Measurements from ENCODE around the gene SLC22A1. TPM values are rescaled to one million over a fixed set of nuclear protein-coding genes. Genes with fewer than 3 reads are reported as not detected.

SLC22A1 gene
- total and polyA plus RNA-seq, 4 donors: 0.79 to 1,107 (median 439) TPM

- no peak overlapping the region for H3K4me3 ChIP-seq (ENCODE audit: low read depth in 1 of 3, low read length in 3 of 3)
- DNase-seq (ENCODE audit: low spot score): no peak
- peaks cover 0 to 2% (median 0%) of the 10 kb centered on the region in 4 donors for H3K4me1 ChIP-seq (ENCODE audit: control insufficient read depth in 4 of 4, insufficient read depth in 4 of 4, low read length in 3 of 4)
- H3K9me3 ChIP-seq (ENCODE audit: control insufficient read depth in 4 of 4, low read length in 3 of 4): no peaks in the 10 kb centered on the region
- H3K9ac ChIP-seq (ENCODE audit: low read depth in 1 of 2, low read length in 2 of 2): no peak overlapping the region
- TF ChIP-seq RAD21 (IDR thresholded peaks at IDR 0.05): no peak
- no peak for TF ChIP-seq FOXA2 (IDR thresholded peaks at IDR 0.05)
- no peak for TF ChIP-seq YY1 (IDR thresholded peaks at IDR 0.05)
- no peak for TF ChIP-seq MAX (IDR thresholded peaks at IDR 0.05)
- 38% methylated on average over 1 of the region's 1 CpG for WGBS
- H3K27ac ChIP-seq (ENCODE audit: low read depth in 1 of 2, low read length in 2 of 2): no peak overlapping the region
- H3K27me3 ChIP-seq (ENCODE audit: control insufficient read depth in 4 of 4, insufficient read depth in 4 of 4, low read length in 3 of 4): no peaks in the 10 kb centered on the region
- H3K36me3 ChIP-seq (ENCODE audit: control insufficient read depth in 4 of 4, insufficient read depth in 3 of 4, low read depth in 1 of 4, low read length in 3 of 4): no peaks in the 10 kb centered on the region
These were observed 83.1 kb downstream of the SLC22A1 start for GRCh38 chr6:160204710-160205109.

DNA sequence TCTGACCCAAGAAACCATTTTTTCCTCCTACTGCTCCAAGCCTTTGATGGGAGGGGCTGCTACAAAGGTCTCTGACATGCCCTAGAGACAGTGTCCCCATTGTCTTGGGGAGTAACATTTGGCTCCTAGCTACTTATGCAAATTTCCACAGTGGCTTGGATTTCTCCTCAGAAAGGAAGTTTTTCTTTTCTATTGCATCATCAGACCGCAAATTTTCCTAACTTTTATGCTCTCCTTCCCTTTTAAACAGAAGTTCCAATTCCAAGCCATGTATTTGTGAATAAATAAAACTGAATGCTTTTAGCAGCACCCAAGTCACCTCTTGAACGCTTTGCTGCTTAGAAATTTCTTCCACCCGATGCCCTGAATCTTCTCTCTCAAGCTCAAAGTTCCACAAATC is 86.0 kb downstream of the SLC22A1 start:
- no peak overlapping the region for H3K4me3 ChIP-seq (ENCODE audit: low read depth in 1 of 3, low read length in 3 of 3)
- no peak for DNase-seq (ENCODE audit: low spot score)
- H3K9me3 ChIP-seq (ENCODE audit: control insufficient read depth in 4 of 4, low read length in 3 of 4): no peaks in the 10 kb centered on the region
- H3K36me3 ChIP-seq (ENCODE audit: control insufficient read depth in 4 of 4, insufficient read depth in 3 of 4, low read depth in 1 of 4, low read length in 3 of 4): no peaks in the 10 kb centered on the region
- 89% methylated on average over 3 of the region's 3 CpGs for WGBS
- H3K27me3 ChIP-seq (ENCODE audit: control insufficient read depth in 4 of 4, insufficient read depth in 4 of 4, low read length in 3 of 4): no peaks in the 10 kb centered on the region
- H3K4me1 ChIP-seq (ENCODE audit: control insufficient read depth in 4 of 4, insufficient read depth in 4 of 4, low read length in 3 of 4): no peaks in the 10 kb centered on the region
- H3K9ac ChIP-seq (ENCODE audit: low read depth in 1 of 2, low read length in 2 of 2): no peak overlapping the region
- H3K27ac ChIP-seq (ENCODE audit: low read depth in 1 of 2, low read length in 2 of 2): no peak overlapping the region
- TF ChIP-seq ATF3 (IDR thresholded peaks at IDR 0.05): no peak
- no peak for TF ChIP-seq ZBTB33 (IDR thresholded peaks at IDR 0.05)
- TF ChIP-seq, protein P1, sequence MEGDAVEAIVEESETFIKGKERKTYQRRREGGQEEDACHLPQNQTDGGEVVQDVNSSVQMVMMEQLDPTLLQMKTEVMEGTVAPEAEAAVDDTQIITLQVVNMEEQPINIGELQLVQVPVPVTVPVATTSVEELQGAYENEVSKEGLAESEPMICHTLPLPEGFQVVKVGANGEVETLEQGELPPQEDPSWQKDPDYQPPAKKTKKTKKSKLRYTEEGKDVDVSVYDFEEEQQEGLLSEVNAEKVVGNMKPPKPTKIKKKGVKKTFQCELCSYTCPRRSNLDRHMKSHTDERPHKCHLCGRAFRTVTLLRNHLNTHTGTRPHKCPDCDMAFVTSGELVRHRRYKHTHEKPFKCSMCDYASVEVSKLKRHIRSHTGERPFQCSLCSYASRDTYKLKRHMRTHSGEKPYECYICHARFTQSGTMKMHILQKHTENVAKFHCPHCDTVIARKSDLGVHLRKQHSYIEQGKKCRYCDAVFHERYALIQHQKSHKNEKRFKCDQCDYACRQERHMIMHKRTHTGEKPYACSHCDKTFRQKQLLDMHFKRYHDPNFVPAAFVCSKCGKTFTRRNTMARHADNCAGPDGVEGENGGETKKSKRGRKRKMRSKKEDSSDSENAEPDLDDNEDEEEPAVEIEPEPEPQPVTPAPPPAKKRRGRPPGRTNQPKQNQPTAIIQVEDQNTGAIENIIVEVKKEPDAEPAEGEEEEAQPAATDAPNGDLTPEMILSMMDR (IDR thresholded peaks at IDR 0.05; ENCODE audit: low read depth, low read length, missing input control): no peak
- TF ChIP-seq FOXA1 (IDR thresholded peaks at IDR 0.05): no peak
- no peak for TF ChIP-seq YY1 (IDR thresholded peaks at IDR 0.05)
- TF ChIP-seq RAD21 (IDR thresholded peaks at IDR 0.05): no peak
- TF ChIP-seq TAF1 (conservative IDR thresholded peaks at IDR 0.05): no peak
- no peak for TF ChIP-seq HNF4A (conservative IDR thresholded peaks at IDR 0.05)
- TF ChIP-seq HNF4G (IDR thresholded peaks at IDR 0.05): no peak

Small RNA genes within 50 kb of the gene (small RNA-seq; reads per million reads assigned to genes)
- gene AL645733.1: not detected

Other genes starting within 250 kb of the SLC22A1 start
- gene MAS1, start 230.8 kb upstream of the SLC22A1 start, total RNA-seq: under 1 TPM in 1 of 2 donors, not detected in 1; under 0.01 TPM
- gene MAS1, start 230.8 kb upstream of the SLC22A1 start, polyA plus RNA-seq: not detected
- 10 to 100 TPM; 67.3 to 84.9 TPM for gene IGF2R, start 152.7 kb upstream of the SLC22A1 start, total RNA-seq
- 10 to 100 TPM; 16.6 to 24.1 TPM for gene IGF2R, start 152.7 kb upstream of the SLC22A1 start, polyA plus RNA-seq
- gene SLC22A2, start 137.0 kb downstream of the SLC22A1 start, total RNA-seq: not detected
- gene SLC22A2, start 137.0 kb downstream of the SLC22A1 start, polyA plus RNA-seq: not detected
- 10 to 100 TPM in 1 of 2 donors, 1 to 10 TPM in 1; 7.6 to 40.9 TPM for gene SLC22A3, start 226.6 kb downstream of the SLC22A1 start, total RNA-seq
- gene SLC22A3, start 226.6 kb downstream of the SLC22A1 start, polyA plus RNA-seq: 10 to 100 TPM; 15.4 to 23.5 TPM